HG03457 (cell line): ENCODE measurements around the gene TCEAL7.
"Not testable (repeated sequence)": the region's sequence is repeated elsewhere in the genome, so short reads cannot be mapped to it uniquely, and the experiment has no call there.

Source experiments
- ATAC-seq: cut with Tn5 transposase; IDR thresholded peaks from one replicate; pipeline ENCODE4 v1.9.1; 2021; ENCODE audit warnings: moderate number of reproducible peaks; ENCODE audit not compliant: unreplicated experiment

Gene TCEAL7, protein sequence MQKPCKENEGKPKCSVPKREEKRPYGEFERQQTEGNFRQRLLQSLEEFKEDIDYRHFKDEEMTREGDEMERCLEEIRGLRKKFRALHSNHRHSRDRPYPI

DNA sequence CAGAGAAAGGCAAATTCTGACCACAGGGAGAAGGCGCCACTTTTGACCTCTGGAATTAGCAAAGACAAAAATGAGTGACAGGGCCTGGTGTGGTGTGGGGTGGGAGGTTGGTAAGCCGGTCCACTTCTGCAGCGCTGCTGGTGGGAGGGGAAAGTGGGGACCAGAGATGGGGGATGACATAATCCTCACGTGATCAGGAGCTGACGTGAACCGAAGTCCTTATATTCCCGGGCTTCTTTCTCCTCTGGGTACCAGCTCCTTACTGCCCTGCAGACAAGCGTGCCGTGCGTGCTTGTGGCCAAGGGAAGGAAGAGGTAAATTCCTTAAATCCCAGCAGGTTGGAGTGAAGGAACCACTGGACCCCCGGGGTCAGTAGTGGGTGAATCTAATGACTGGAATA lies at the start of gene TCEAL7:
Gene TCEAL7, plus strand, starts transcription at position 249 of the 400 bp plus-strand sequence. CDS start 1,165 bp downstream, outside the sequence.
- ATAC-seq, result no peak

DNA sequence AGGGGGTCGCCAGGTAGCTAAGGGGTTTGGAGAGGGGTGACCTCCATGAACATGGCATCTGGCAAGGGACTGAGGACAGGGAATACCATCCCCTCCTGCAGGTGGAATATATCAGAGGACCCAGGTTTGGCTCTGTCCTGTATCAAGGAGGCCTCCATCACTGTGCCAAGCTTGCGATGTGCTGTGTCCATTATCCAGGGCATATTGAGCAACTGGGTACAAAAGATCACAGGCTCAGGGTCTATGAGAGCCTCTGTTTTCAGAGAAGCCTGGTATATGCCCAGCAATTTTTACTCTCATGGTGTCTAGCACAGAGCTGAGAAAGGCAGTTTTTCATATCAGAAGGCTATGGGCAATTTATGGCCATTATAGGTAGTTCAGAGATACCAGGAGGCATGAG lies 36.9 kb upstream of the TCEAL7 start:
- ATAC-seq, result no peak

DNA sequence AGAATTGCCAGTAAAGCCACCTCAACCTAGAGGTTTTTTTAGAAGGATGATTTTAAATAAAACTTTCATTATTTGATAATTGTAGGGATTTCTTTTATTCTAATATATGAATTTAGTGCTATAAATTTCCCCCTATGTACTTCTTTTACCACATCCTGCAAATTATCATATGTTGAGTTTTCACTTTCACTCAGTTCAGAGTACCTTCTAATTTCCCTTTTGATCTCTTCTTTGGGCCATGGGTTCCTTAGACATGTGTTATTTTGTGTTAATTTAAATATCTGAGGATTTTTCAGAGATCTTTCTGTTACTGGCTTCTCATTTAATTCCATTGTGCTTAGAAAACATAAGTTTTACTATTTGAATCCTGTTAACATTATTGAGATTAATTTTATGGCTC lies 25.3 kb upstream of the TCEAL7 start:
- no peak for ATAC-seq

DNA sequence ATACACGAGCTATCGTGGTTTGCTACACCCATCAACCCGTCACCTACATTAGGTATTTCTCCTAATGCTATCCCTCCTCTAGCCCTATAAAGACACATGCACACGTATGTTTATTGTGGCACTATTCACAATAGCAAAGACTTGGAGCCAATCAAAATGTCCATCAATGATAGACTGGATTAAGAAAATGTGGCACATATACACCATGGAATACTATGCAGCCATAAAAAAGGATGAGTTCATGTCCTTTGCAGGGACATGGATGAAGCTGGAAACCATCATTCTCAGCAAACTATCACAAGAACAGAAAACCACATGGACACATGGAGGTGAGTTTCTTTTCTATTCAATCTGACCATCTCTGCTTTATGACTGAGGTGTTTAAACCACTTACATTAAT lies 24.4 kb upstream of the TCEAL7 start:
- not testable (repeated sequence) for ATAC-seq

DNA sequence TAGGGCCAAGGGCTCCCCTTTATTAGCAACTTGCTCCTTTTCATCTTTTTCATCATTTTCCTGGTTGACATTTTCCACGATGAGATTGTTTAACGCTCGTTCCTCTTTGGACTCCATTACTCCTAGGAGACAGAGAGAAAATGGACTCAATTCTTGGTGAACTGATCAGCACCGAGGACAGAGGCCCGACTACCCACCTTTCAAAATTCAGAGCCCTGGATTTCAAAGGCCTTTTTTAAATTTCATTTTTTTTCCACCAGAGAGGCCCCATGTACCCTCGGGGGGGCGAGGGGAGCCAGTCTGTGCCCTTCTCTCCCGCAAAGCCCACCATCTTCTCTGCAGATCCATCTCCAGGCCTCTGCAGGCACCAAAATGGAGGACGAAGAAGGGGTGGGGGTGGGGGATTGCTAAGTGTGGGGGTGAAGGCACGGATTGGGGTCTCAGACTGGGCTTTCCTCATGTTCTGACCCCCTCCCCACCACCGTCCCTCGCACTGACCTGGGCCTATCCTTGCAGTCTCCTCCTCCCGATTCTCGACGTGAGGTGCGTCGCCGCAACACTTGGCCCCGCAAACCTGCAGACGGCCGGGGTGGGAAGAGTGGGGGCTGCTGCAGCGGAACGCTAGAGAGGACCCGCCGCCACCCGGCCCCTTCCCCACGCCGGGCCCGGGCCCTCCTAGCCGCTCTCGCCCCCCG lies 20.0 kb upstream of the TCEAL7 start:
- no peak for ATAC-seq

DNA sequence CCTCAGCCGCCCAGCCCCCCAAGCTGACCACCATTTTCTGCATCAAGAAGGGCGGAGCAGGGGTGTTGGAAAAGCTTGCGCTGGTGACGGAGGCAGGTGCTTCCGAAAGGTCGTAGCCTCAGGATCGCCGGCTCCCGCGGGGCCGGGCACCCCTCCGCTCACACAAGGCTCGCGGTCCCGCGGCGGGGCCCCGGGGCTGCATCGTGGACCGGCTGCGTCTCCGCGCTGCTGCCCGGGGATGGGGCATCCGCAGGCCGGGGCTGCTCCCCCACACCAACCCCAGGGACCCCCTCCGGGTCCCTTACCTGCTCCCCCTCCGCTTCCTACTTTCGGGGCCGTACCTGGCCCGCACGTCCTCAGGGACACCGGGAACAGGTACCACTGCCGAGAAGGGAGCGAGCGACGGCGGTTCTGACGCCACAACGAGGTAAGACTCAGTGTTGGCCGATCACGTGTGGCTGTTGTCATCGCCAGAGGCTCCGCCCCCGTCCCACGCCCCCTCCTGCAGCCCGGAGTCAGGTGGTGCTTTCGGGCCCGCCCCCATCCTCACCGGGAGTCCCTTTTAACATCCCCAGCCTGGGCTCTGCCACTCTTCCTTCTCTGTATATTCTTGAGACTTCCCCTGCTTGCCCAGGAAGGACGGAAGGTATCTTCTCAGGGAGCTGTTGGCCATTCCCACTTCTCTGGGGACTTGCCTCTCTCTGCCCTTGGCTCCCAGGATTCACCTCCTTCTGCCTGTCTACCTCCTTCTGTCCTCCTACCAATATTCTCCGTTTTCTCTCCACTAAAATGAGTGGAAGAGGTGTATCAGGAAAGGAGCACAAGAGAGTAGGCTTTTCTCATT lies 19.3 kb upstream of the TCEAL7 start, which contains the start of gene BEX2:
Gene BEX2, minus strand, starts transcription at position 436 of the 844 bp plus-strand sequence. CDS start 1,014 bp downstream, outside the sequence.
- peak; percentile 93 for ATAC-seq

DNA sequence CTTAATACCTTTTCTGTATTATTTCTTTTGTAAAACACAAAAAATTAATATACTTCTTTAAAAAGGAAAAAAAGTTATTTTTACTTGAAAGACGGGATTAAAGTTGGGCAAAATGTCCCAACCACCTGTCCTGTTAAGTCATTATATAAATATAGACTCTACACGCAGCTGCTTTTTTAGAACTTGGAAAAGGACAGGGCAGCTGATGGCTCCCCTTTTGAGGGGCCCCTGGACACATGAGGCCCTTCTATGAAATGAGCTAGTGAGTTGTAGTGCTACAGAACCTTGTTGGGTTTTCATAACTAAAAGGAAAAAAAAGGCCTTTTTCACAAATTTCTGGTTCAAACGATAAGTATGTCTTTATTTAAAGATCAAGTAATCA lies 18.6 kb upstream of the TCEAL7 start:
- no peak for ATAC-seq

DNA sequence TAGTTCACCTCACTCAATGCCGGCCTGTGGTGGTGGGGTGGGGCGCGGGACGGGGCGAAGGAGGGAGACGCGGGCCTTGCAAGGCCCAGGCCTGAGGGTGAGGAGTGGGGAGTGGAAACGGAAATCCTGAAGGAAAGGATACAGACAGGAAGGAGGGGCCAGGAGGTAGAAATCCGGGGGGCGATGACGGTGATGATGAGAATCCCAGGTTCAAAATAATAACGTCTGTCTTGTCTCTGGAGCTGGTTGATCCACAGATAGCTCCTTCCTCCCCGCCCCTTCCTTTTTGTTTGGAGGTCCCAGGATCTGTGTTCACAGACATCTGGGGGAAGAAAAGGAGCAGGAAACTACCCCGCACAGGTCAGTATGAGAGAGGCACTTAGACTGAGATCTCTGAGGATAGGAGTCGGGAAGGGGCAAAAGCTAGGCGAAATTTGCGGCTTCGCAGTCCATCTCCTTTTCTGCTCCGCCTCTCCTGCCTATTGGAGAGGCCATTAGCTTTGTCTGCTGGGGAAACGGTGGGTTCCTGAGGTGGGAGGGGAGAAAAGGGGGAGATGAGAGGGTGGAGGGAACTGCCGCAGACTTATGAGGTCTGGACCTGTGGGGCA lies 746 bp downstream of the TCEAL7 start:
- ATAC-seq, result no peak

DNA sequence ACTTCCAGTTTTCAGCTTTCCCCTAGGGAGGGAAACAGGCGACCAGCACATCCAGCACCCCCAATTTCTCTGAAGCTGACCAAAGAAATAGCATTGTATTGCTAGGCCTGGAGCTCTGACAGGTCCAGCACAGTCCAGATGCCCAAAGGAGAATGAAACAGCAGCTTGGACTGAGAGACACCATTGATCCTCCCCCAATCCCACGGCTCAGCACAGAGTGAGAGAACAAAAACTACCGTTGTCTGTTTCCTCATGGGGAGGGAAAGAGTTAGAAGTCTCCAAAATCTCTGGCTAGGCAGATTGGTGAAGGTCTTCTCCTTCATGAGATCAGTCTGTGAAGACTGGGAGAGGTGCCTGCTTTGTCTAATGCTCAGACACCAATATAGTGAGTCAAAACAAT lies 8.6 kb downstream of the TCEAL7 start:
- no peak for ATAC-seq

DNA sequence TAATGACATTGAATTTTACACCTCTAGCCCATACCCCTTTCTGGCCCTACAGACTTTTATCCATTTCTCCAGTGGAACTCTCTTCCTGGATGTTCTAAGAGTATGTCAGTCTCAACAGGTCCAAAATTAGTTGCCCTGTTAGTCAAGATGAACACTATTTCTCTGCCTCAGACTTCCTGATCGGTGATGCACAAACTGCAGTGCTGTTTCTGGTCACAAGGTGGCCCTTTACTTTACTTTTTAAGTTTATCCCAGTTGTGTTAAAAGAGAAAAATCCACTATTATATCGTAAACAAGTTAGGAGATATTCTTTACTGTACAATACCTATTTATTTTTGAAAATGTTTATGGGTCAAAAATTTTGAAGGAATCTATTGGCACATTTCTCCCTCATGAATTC lies 13.1 kb downstream of the TCEAL7 start:
- no peak for ATAC-seq

DNA sequence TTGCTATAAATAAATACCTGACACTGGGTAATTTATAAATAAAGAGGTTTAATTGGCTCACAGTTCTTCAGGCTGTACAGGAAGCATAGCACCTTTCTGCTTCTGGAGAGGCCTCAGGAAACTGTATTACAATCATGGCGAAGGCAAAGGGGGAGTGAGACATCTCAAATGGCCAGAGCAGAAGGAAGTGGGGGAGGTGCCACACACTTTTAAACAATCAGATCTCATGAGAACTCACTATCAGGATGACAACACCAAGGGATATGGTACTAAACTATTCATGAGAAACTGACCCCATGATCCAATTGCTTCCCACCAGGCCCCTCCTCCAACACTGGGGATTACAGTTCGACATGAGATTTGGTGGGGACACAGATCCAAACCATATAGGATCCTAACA lies 14.6 kb downstream of the TCEAL7 start:
- no peak for ATAC-seq

DNA sequence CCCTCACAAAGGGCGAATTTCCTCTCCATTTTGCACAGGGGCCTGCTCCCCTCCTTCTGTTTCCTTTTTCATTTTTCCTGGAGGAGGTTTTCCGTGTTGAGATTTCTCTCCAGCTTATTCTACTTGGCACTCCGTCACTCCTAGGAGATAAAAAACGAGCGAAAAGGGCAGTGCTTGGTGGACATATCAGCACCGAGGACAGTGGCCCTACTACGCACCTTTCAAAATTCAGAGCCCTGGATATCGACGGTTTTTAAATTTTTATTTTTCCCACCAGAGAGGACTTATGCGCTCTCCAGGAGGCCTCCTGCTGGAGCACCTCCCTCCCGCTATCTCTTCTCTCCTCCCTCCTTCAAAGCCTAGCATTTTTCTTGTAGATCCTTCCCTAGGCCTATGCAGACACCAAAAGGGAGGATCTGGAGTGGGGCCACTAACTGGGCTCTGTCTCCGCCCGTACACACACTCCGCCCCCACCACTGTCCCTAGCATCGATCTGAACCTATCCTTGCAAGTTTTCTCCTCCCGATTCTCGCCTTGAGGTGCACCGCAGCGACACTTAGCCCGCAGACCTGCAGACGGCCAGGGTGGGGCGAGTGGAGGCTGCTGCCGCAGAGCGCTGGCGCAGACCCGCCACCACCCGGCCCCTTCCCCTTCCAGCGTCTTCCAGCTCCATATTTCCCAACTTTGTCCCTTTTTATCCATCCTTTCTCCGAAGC lies 17.8 kb downstream of the TCEAL7 start:
- ATAC-seq, result no peak

DNA sequence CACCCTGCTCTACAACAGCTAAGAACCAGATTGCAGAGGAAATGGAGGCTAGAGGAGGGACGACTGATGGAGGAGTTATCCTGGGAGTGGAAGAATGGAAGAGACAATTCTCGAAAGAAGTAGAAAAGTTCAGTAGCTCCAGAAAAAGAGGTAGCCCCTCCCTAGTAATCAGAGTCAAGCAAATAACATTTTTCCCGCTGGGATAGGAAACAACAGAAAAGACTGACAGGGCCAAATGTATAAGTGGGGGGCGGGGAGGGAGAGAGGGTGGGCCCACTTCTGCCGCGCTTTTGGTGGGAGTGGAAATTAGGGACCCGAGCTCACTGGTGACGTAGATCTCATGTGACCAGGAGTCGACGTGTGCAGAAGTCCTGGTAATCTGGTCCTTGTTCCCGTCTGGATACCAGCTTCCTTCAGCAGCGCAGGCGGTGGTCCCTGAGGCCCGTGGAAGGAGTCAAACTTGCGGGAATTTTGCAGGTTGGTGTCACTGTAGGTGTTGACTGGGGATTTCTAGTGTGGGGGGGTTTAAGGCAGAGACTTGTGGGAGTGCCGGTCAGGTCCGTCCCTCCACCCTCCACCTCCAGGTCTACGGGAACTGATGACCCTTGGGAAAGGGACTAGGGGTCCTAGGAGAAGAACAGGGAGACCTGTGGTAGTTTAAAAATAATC lies 26.2 kb downstream of the TCEAL7 start, which contains the start of gene TCEAL9:
Gene TCEAL9, plus strand, starts transcription at position 377 of the 669 bp plus-strand sequence. CDS start 1,179 bp downstream, outside the sequence.
- no peak for ATAC-seq

DNA sequence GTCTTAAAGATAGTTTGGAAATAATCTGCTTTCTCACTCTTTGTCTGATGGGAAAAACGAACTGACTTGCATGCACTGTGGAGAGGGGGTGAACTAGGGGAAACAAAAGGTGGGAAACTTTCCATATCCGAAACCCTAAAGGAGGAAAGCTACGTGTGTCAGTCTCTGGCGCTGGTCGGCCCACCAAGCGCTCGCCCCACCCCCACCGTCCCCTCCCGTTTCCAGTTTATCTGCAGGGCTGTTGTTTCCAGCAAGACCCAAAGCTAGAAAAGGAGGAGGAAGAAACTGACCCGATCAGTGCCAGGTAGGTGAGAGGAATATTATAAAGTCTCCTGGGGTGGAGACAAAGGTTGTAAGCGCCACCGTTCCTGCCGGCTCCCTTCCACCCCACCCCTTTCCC lies 26.8 kb downstream of the TCEAL7 start:
- ATAC-seq, result no peak

DNA sequence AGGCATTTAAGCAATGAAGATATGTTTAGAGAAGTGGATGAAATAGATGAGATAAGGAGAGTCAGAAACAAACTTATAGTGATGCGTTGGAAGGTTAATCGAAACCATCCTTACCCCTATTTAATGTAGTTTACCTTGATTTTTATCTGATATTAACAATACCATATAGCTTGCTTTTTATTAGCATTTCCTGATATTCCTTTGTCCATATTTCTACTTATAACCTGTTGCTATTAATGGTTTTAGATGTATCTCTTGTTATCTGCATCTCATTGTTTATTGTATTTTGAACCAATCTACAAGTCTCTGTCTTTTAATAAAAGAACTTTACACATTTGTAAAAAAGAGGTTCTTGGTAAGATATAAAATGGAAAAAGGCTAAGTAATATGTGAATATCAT lies 27.8 kb downstream of the TCEAL7 start:
- no peak for ATAC-seq

DNA sequence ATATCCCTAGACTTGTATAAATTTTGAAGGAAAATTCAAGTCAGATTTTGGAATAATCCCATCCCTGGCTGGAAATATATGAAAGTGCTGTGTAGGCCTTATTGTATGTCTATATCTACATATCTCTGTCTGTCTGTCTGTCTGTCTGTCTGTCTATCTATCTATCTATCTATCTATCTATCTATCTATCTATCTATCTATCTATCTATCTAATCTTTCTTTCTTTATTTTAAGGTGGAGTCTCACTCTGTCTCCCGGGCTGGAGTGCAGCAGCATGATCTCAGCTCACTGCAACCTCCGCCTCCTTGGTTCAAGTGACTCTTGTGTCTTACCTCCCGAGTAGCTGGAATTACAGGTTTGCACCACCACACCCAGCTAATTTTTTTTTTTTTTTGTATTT lies 29.6 kb downstream of the TCEAL7 start:
- ATAC-seq, result not testable (repeated sequence)

DNA sequence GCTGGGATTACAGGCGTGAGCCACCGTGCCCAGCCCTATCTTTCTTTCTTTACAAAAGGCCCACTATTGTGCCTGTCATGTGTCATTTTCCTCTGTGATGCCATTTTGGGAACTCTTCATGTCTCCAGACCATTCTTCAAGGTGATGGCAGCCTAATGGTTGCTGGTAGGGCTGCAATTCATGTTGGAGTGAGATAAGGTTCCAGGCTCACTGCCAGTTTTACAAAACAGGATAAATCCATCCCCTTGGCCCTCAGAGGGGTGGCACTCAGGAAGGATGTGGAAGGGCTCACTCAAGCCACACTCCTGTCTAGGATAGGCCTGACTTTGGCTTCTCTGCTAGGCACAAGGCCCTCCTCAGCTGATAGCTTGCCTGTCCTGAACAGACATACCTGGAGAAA lies 30.1 kb downstream of the TCEAL7 start:
- ATAC-seq, result no peak

DNA sequence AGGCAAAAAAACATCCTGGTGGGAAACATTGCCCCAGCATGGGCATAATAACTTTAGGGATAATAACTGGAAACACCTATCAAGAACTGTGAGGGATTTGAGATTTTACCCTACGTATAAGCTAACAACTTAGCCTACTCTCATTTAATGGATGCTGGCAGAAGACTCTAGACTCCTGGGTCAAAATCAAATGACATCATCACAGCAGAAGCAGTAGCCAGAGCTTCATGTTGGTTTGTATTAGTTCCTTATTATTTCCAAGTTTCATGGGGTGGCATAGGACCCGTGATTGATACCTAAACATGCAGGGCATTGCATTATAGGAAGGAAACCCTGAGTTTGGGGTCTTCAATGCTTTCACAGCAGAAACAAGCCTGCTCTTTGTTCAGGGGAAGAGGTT lies 30.9 kb downstream of the TCEAL7 start:
- no peak for ATAC-seq

DNA sequence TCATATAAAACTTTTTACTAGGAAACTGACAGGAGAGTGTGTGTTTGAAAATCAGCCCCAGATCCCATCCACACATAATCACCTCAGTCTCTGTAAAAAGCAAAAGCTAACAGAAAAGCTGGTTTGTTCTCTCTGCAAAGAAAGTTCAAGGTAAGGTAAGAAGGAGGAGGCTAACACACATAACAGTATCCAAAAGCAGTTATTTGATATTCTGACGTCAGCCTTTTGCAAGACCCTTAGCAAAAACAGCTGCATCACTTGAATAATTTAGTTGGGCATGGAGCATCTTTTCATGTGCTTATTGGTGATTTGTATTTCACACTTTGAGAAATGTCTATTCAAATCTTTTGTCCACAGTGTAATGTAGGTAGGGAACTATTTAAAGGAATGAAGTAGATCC lies 31.8 kb downstream of the TCEAL7 start:
- ATAC-seq, result no peak

DNA sequence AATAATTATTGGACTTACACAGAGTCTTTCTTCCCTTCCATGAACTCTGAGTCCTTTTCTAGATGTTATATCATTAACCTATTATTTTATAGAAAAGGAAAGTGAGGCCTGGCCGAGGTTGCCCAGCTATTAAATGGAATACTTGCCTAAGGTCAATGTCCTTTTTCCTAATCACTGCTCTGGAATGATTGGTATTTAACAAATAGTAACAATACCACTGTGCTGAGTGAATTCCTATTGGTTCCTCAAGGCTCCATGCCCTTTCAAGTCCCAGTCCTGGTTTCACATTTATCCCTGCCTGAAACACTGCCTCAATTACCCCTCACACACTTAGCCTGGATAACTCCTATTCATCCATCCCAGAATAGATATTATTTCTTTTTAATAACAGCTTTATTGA lies 32.4 kb downstream of the TCEAL7 start:
- no peak for ATAC-seq
